Hematopoietic multipotent progenitor cell treated with erythropoietin and hydrocortisone succinate and interleukin-3 and kit ligand, for 4 days (in vitro differentiated cells): ENCODE measurements around the gene CARD10.
A peak's percentile ranks its signal among the peaks of the same experiment; 100 is the strongest.

ENCODE experiments used
- DNase-seq: peaks from one replicate; pipeline ENCODE4 v3.0.0-alpha.2; 2015

Gene CARD10

DNA sequence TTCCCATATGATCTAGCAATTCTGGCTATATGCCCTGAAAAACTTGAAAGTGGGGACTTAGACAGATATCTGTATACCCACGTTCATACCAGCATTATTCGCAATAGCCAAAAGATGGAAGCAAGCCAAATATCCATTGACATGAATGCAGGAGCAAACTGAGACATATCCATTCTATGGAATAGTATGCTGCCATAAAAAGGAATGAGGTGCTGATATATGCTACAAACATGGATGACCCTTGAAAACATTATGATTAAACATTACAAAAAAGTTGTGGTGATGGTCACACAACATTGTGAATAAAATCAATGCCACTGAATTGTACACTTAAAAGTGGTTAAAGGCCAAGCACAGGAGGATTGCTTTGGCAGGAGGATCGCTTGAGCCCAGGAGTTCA is 58.5 kb downstream of the CARD10 start:
- DNase-seq = no peak

DNA sequence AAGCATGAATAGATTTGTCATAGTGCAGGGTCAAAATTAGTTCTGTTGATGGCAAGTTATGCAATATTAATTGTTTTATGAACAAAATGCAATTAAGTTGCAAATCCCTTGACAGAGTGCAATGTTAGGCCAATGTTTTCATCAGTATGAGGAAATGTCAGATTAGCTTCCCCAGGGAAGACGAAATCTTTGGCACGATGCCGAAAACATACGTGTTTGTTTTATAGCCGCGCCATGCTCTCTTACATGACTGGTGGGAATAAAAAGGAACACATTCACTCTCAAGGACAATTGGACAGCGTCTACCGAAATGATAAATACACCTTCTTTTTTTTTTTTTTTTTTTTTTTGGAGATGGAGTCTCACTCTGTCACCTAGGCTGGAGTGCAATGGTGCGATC is 60.0 kb downstream of the CARD10 start:
- DNase-seq = no peak

DNA sequence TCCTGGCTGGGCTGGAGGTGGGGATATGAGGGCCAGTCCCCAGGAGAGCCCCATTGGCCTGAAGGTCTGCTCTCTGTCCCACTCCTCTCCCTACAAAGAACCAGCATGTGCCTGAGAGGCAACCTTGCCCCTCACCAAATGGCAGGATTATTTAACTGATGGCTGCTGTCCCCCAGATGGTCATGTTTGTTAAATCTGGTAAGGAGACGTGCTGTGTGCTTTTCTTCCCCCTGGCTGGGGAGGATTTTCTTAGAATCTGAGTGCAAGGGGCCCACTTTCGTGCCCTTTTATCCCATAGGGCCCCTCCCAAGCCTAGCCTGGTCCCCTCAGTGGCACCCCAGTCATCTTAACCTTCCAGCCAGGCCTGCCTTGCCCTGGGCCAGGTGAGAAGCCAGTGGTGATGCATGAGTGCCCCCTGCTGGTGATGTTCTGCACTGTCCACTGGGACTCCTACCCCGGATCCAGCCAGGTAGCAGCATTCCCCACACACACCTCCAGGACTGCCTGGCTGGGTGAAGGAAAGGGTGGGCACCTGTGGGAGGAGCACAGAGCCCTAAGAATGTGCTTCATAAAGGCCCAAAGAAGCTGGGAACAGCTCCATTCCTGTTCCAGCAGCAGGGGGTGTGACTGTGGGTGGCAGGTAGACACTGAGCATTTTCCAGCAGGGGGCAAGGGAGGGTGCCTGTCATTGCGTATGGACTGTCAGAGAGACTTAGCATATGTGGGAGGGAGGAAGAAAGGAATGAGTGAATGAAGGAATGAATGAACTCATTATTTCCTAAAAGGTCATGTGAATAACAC is 61.9 kb downstream of the CARD10 start:
- DNase-seq = peak; percentile 77

DNA sequence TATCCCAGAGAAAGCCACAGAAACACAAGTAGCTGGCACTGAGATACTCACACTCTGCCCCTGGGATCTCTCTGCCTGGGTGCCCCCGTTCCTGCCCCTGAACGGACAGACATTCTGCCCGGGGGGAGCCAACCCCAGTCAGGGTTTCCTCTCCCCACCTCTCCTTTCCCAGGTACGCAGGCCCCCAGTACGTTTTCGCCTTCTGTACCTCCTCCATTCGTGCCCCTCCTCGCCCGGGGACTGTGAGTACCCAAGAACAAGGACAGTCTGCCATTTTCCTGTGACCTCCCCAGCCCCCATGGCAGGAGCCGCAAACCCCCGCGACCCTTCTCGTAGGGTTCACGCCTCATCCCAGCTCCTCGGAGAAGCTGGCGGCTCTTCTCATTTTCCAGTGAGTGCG is 62.9 kb downstream of the CARD10 start:
- no peak for DNase-seq

DNA sequence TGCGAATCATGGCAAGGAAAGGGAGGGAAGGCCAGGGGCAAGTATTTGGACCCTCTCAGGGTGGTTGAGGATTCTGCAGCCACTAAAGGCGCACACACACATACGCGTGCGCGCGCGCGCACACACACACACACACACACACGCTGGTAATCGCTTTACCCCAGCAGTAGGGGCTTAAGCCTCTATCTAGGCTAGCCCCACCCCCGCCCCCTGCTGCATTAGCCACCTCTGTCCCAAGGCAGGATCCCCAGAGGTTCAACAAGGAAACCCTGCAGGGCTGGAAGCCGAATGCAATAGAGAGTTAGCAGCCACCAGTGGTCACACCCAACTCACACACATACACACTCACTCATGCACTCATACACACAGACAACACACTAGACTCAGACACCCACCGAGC is 63.3 kb downstream of the CARD10 start:
- DNase-seq = no peak

DNA sequence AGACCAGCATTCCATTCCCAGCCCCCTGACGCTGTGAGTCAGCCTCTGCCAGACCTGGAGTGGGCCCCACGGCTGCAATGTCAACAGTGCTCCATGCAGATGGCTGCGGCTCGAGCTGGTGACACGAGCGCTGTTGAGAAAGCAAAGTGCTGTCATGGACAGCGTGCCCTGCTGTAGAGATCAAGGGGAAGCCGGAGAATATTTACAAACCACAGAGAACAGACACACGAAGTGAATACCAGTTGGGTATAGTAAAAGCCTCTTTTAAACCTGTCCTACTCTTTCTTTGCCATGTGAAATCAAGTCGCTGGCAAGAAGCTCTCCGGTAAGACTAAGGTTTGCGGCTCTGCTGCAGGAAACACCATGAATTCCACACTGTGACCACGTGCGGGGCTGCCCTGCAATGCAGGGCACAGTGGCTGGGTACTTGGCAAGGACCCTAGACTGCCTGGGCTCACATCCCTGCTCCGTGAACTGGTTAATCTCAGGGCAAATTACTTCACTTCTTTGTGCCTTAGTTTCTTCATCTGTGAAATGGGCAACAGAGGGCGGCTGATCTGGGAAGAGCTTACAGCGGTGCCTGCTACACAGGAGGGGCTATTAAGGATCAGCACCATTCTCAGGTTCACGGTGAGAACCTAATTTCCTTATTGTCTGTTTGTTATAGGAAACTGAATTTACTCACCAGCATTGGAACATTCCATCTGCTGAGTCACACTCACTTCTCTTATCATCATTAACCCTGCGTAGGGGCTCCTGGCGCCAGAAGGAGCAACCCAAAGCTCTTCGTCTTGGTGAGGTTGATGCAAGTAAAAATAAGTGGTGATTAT is 64.1 kb downstream of the CARD10 start:
- peak; percentile 76 for DNase-seq

DNA sequence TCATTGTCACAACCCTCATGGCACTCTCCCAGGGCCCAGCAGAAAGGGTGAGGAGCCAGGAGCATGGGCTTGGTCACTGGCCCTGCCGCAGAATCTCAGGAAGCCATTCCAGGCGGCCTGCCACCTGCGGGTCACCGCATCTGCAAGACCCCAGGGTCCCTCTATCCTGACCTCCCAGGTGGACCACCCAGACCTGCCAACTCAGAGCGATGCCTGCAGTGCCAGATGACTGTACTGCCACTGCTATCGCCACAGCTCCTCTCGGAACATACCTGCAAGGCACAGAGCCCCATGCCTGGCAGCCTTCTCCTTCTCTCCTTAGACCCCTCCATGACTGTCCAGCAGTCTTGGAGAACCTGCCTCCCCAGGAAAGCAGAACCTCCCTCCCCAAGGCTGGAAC is 65.5 kb downstream of the CARD10 start:
- DNase-seq = no peak

DNA sequence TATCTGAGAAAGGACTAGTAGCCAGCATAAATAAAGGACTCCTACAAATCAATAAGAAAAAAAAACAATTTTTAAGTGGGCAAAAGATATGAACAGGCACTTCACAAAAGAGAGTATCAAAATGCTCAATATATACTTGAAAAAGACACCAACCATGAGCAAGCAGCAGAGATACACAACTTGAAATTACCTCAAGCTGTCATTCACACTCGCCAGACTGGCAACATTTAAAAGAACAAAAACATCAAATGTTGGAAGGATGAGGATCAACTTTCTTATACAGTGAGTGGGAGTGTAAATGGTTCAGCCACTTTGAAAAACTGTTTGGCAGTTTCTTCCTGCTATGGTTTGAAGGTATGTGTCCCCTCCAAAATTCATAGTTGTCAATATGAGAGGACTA is 68.0 kb downstream of the CARD10 start:
- no peak for DNase-seq

DNA sequence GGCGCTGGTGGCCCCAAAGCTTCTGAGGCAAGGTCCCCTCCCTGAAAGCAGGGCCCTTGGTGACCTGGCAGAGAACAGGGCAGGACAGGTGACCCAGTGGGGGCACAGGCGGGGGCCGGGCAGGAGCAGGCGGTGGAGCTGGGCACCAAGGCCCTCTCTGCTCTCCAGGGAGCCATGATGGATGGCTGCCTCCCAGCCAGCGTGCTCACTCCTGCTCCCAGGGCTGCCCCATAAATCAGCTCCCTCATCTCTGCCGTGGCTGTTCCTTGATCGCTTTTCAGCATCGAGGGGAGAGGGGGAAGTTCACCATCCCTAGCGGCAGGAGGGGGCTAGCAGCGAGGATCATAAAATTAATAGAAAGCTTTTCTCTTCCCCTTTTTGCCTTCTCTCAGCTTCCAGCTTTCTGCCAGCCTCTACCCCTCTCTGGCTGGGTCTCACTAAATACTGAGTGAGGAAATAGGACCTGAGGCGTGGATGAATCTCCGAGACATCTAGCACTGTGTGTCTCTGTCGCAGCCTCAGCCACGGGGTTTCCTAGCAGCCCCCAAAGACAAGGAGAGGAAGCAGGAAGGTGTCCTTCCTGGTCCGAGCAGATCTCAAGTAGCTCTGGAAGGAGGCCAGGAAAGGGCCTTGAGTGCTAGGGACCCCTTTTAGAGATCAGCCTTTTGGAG is 69.7 kb downstream of the CARD10 start:
- DNase-seq = peak; percentile 33

DNA sequence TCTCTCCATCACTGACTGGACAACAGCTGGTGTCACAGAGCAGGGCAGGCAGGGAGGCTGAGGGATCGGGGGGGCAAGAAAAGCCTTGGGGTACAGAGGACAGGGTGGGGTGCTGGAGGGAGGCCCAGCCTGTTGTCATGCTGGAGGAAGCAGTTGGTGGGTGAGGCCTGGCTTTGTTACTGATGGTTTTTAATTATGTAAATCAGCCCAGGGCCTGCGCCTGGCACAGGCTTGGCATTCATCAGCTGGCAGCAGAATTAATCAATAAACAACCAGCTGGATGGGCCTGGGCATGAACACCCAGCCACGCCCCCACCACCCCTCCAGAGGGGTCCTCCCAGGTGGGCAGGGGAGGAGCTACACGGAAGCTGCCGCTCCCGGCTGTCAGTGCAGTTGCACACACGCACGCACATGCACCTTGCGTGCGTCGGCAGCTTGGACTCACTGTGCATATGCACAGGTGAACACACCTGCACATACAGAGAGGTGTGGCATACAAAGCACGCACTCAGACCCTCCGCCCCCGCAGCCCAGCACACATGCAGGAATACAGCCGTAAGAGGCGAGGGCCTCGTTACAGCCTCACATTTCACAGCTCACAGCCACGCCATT is 70.6 kb downstream of the CARD10 start:
- DNase-seq = no peak

DNA sequence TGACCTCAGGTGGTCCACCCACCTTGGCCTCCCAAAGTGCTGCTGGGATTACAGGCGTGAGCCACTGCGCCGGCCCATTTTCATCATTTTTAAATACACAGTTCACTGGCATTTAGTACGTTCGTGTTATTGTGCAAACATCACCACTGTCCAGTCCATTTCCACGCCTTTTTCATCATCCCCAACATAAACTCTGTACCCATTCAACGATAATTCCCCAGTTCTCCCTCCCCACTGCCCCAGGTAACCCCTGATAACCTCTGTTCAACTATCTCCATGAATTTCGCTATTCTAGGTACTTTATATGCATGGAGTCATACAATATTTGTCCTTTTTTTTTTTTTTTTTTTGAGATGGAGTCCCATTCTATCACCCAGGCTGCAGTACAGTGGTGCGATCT is 73.7 kb downstream of the CARD10 start:
- DNase-seq = no peak

DNA sequence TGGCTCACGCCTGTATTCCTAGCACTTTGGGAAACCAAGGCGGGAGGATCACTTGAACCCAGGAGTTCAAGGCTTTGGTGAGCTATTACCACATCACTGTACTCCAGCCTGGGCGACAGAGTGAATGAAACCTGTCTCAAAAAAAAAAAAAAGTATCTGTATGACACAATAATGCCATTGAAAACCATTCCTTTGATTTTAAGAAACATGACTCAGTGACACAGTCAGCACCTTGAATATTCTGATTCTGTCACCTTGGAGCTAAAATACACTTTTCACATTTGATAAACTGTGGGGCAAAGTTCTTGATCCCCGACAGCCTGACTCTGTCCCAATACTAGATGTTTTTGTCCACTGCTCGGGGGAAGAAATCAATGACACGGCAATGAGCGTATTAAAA is 75.2 kb downstream of the CARD10 start:
- DNase-seq = no peak

DNA sequence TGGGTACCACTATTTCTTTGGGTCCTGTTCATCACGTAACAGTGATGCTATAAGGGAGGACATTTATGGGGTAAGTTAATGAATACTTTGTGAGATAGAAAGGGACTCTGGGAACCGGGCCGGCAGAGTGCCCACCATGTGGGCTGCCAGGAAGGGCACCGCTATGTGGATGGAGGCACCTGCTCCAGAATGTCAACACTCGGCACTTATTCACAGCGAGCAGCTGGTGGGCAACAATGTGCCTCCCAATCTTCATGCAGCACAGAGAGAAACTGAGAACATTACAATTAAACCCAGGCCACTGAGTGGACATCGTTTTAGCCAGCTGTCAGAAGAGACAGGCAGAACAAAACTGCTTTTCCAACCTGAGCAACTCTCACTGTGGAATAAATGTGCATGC is 76.1 kb downstream of the CARD10 start:
- no peak for DNase-seq

DNA sequence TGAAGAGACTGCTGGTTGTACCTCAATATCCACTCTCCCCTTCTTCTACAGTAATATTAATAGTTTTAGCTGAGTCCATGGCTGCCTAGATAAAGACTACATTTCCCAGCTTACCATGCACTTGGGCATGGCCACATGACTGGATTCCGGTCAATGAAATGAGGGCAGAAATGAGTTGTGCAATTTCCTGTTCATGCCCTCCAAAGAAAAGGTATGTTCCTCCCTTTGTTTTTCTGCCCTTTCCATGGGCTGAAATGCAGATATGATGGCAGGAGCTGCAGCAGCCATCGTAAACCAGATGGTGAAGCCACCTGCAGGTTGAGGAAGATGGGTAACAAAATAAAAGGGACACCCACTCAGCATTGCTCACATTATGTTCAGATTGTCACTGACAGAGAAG is 76.7 kb downstream of the CARD10 start:
- DNase-seq = peak; percentile 59

DNA sequence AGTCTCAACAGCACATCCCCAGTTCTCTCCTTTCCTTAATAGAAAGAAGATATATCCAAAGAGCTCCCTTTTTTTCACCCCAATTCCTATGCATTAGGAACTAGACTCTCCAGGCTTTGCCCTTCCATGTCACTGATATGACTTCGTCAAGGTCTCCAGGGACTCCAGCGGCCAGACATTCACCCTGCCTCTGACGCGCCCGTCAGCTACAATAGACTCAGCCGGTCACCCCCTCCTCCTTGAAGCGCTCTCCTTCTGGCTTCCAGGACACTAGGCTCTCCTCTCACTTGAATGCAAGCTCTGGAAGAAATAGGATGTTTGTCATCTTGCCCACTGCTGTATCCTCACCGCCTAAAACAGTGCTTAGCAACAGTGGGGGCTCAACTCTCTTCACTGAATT is 77.1 kb downstream of the CARD10 start:
- DNase-seq = no peak

DNA sequence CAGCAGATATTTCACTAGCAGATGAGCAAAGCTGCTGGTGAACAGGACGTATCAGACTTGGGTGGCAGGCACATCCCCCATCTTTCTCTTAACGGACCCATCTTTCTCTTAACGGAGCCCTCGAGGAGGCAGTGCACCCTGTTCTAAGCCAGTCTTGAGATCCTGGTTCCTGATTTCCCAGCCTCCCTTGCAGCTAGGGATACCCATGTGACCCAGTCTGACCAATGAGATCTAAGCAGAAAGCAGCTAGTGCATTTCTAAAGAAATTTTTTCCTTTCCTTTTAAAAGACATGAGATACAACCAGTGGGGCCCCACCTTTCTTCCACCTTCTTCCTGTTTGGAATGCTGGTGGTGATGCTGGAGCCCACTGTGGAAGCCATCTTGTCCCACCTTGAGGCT is 78.3 kb downstream of the CARD10 start:
- DNase-seq = no peak
